PC-9 (cell line): ENCODE data around the gene IER5L. TPM values are rescaled to one million over a fixed set of nuclear protein-coding genes. Genes with fewer than 3 reads are reported as not detected.
A peak's percentile ranks its signal among the peaks of the same experiment; 100 is the strongest.

Experiments used
- BruUV-seq: library from RNA; stranded (reverse); fragments of 400-500 nt; replicated peaks from 2 replicates; lab custom pipeline; 2021; lab: Mats Ljungman, UMichigan
- CTCF ChIA-PET: fragments of 300-600 bp; sonication (Branson Sonifier 250); formaldehyde crosslinking; loops from one replicate; lab custom pipeline; 2022; ENCODE audit warnings: antibody characterized with exemption; lab: Charles Lee
- POLR2A ChIA-PET: fragments of 300-600 bp; sonication (Branson Sonifier 250); formaldehyde crosslinking; loops from one replicate; lab custom pipeline; 2022; ENCODE audit warnings: antibody characterized with exemption; ENCODE audit not compliant: unreplicated experiment; lab: Charles Lee
- DNase-seq, 2 experiments: peaks; one replicate each; pipeline versions ENCODE4 v3.0.0 to v3.0.0-alpha.2; 2015 to 2022; ENCODE audit warnings: mixed read lengths in 1 of 2
- H2AFZ ChIP-seq: fragments of 200-600 bp; sonication (generic); 2 replicates; pipeline ENCODE4 v1.8.1; 2017; ENCODE audit warnings: antibody characterized with exemption
- H3F3A ChIP-seq: fragments of 200-600 bp; sonication (generic); 2 replicates; pipeline ENCODE4 v1.8.1; 2017; ENCODE audit warnings: antibody characterized with exemption, mild to moderate bottlenecking, low read depth; ENCODE audit not compliant: insufficient read depth
- H3K27ac ChIP-seq: fragments of 200-600 bp; sonication (generic); 2 replicates; pipeline ENCODE4 v1.6.1; 2016; ENCODE audit warnings: mixed run types
- H3K27me3 ChIP-seq: fragments of 200-600 bp; sonication (generic); 2 replicates; pipeline ENCODE4 v1.6.1; 2016; ENCODE audit warnings: low read depth, mixed run types; ENCODE audit not compliant: insufficient read depth
- H3K36me3 ChIP-seq: fragments of 200-600 bp; sonication (generic); 2 replicates; pipeline ENCODE4 v1.6.1; 2016; ENCODE audit warnings: low read depth, mixed run types
- H3K4me1 ChIP-seq: fragments of 200-600 bp; sonication (generic); replicated peaks from 2 replicates; pipeline ENCODE4 v1.6.1; 2016; ENCODE audit warnings: mixed run types; ENCODE audit not compliant: insufficient read depth
- H3K4me2 ChIP-seq: fragments of 200-600 bp; sonication (generic); 2 replicates; pipeline ENCODE4 v1.6.1; 2017; ENCODE audit warnings: mixed run types
- H3K4me3 ChIP-seq: fragments of 200-600 bp; sonication (generic); 2 replicates; pipeline ENCODE4 v1.6.1; 2016; ENCODE audit warnings: mixed run types
- H3K79me2 ChIP-seq: fragments of 200-600 bp; sonication (generic); 2 replicates; pipeline ENCODE4 v1.6.1; 2017; ENCODE audit warnings: low read depth, mixed run types
- H3K9me2 ChIP-seq: fragments of 200-600 bp; sonication (generic); 2 replicates; pipeline ENCODE4 v1.8.1; 2017; ENCODE audit warnings: mild to moderate bottlenecking; ENCODE audit not compliant: insufficient read depth
- H3K9me3 ChIP-seq: fragments of 200-600 bp; sonication (generic); 2 replicates; pipeline ENCODE4 v1.8.1; 2016; ENCODE audit warnings: low read depth; ENCODE audit not compliant: insufficient read depth
- H4K20me1 ChIP-seq: fragments of 200-600 bp; sonication (generic); 2 replicates; pipeline ENCODE4 v1.8.1; 2017; ENCODE audit not compliant: insufficient read depth
- CTCF ChIP-seq: fragments of 200-600 bp; sonication (generic); conservative IDR thresholded peaks from 2 replicates; pipeline ENCODE4 v1.6.1; 2017; ENCODE audit warnings: mixed run types, antibody characterized with exemption, mild to moderate bottlenecking, moderate library complexity
- EZH2 ChIP-seq: fragments of 200-600 bp; sonication (generic); IDR thresholded peaks from 2 replicates; pipeline ENCODE4 v1.8.0; 2017; ENCODE audit warnings: antibody characterized with exemption, low read depth
- intact Hi-C: fragments of 100-400 bp; cut with micrococcal nuclease; formaldehyde crosslinking; loops from one replicate; pipeline ENCODE4 v1.10.0; 2022; ENCODE audit not compliant: unreplicated experiment
- total RNA-seq: library from RNA; stranded (reverse); gene quantifications from 2 replicates; pipeline ENCODE4 v1.2.3, GENCODE V29; 2021

The IER5L gene
- total RNA-seq, 1 experiment from 2014 or later: 37.3 TPM

GRCh38 chr9:129139993-129140396, 38.1 kb downstream of the IER5L start:
- TSS peak; percentile 85 for BruUV-seq
- peak; percentile 85 to 95 for DNase-seq
- H3K27me3 ChIP-seq: no peaks in the 10 kb centered on the region
- intact Hi-C loops: loop anchor here (1.0 kb wide), 9 partner anchors 27 to 484 kb away; no protein-coding TSS in a partner anchor
- peak overlapping the region; percentile 100 for H3K4me2 ChIP-seq
- no peak overlapping the region for H2AFZ ChIP-seq
- peak overlapping the region; percentile 91 for H3K4me3 ChIP-seq
- 0 out of 2 replicates have a peak, but pooled peaks cover 5% of the 10 kb centered on the region for H3K36me3 ChIP-seq
- H3K4me1 ChIP-seq: peaks cover 43% of the 10 kb centered on the region
- peaks cover 35% of the 10 kb centered on the region; the same call in 1 of the 2 replicates for H3F3A ChIP-seq
- ChIA-PET POLR2A (interaction anchor here (0.6 to 1.7 kb wide), 15 partner anchors 27 to 637 kb away, joined by 3 to 22 read pairs (median 5); partner anchors contain the start of gene IER5L), CTCF (interaction anchor here (0.5 to 2.7 kb wide), 14 partner anchors 9 to 643 kb away, joined by 3 to 21 read pairs (median 4); partner anchors contain the start of gene IER5L)
- TF ChIP-seq CTCF: no peak
- TF ChIP-seq EZH2: no peak
- no peaks in the 10 kb centered on the region for H3K9me3 ChIP-seq
- no peaks in the 10 kb centered on the region for H4K20me1 ChIP-seq
- H3K79me2 ChIP-seq: peaks cover 19% of the 10 kb centered on the region
- no peaks in the 10 kb centered on the region for H3K9me2 ChIP-seq
- H3K27ac ChIP-seq: peak overlapping the region; percentile 100

GRCh38 chr9:129139233-129139992, 38.6 kb downstream of the IER5L start:
- Histone ChIP-seq H3K9me3 (no peaks in the 10 kb centered on the region), H3K79me2 (peaks cover 19% of the 10 kb centered on the region), H3K27me3 (no peaks in the 10 kb centered on the region), H3K4me1 (peaks cover 42% of the 10 kb centered on the region), H4K20me1 (no peaks in the 10 kb centered on the region), H3K9me2 (no peaks in the 10 kb centered on the region), H3F3A (peaks cover 30% of the 10 kb centered on the region; the same call in 1 of the 2 replicates), H3K36me3 (0 out of 2 replicates have a peak, but pooled peaks cover 5% of the 10 kb centered on the region), H3K4me2 (peak overlapping the region; percentile 100), H3K4me3 (peak overlapping the region; percentile 91; the same call in 1 of the 2 replicates), H2AFZ (no peak overlapping the region), H3K27ac (peak overlapping the region; percentile 100)
- TF ChIP-seq EZH2 (no peak), CTCF (peak; percentile 97)
- peak; percentile 65 to 81 for DNase-seq
- ChIA-PET CTCF (interaction anchor here (0.5 to 2.7 kb wide), 21 partner anchors 8 to 644 kb away, joined by 3 to 21 read pairs (median 4); partner anchors contain the start of genes C9orf50 and IER5L), POLR2A (interaction anchor here (0.6 to 1.7 kb wide), 15 partner anchors 28 to 483 kb away, joined by 3 to 22 read pairs (median 5); partner anchors contain the start of gene IER5L)
- intact Hi-C loops: loop anchor here (1.0 kb wide), 3 partner anchors 343 to 485 kb away; no protein-coding TSS in a partner anchor
- BruUV-seq: no TSS peak

GRCh38 chr9:129138476-129139232, 39.4 kb downstream of the IER5L start:
- Histone ChIP-seq H3K36me3 (0 out of 2 replicates have a peak, but pooled peaks cover 5% of the 10 kb centered on the region), H3K4me1 (peaks cover 42% of the 10 kb centered on the region), H3K9me2 (no peaks in the 10 kb centered on the region), H3K4me2 (peak overlapping the region; percentile 100), H3K4me3 (no peak overlapping the region), H3F3A (peaks cover 24% of the 10 kb centered on the region; the same call in 1 of the 2 replicates), H3K27ac (no peak overlapping the region), H2AFZ (no peak overlapping the region), H3K79me2 (peaks cover 19% of the 10 kb centered on the region), H4K20me1 (no peaks in the 10 kb centered on the region), H3K9me3 (no peaks in the 10 kb centered on the region), H3K27me3 (no peaks in the 10 kb centered on the region)
- POLR2A ChIA-PET: interaction anchor here (0.6 kb wide), 1 partner anchor 52 kb away, joined by 4 read pairs; no protein-coding TSS in a partner anchor
- CTCF ChIA-PET: interaction anchor here (0.5 to 2.7 kb wide), 10 partner anchors 31 to 485 kb away, joined by 3 to 10 read pairs (median 3); partner anchors contain the start of gene C9orf50
- intact Hi-C loops: loop anchor here (1.0 kb wide), 3 partner anchors 344 to 486 kb away; no protein-coding TSS in a partner anchor
- no peak for DNase-seq
- TF ChIP-seq CTCF (no peak), EZH2 (no peak)
- BruUV-seq: no TSS peak
